ENCODE results near the gene FHOD3.

FHOD3 gene

DNA sequence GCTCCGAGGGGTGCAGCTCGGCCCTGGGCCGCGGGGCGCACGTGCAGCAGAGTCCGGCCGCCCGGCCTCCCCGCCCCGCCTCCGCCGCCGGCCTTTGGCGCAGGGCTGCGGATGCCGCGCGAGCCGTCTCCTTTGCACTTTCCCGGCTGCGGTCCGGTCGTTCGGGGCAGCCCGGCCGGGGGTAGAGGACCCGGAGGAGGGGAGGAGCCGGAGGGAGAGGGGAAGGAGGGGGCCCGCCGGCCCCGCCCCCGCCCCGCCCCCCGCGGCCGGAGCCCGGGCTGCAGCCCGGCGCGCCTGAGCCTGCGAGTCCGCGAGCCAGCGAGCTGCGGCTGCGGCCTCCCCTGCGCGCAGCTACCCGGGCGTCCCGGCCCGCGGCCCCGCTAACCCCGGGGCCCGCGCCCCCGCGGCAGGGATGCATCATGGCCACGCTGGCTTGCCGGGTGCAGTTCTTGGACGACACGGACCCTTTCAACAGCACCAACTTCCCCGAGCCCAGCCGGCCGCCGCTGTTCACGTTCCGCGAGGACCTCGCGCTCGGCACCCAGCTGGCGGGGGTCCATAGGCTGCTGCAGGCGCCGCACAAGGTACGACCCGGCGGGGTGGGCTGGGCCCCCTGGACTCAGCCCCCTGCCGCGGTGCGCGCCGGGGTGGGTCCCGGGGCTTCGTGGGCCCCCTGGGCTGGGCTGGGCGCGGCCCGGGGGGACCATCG, at the start of gene FHOD3:
TSS of gene FHOD3 (plus strand) at position 297 of the 709 bp plus-strand sequence. CDS start at position 420, 123 bp downstream.
- DNase-seq (ENCODE audit: low read depth in 2 of 2): no peak

DNA sequence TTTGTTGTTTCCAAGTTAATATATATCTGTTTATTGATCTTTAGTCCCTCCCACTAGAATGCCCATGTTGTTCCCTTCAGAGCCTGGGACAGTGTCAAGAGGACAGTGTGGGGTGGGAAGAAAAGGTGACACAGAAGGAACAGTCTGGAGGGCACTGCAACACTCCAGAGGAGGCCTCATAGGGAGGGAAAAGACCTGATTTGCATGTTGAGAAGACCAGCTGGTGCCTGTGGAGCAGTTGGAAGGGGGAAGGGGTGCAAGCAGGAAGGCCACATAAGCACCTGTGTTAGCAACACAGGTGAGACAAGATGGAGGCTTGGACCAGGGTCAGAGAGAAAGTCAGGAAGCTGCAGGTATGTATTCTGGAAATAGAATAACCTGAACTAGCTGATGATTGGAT, 48.1 kb upstream of the FHOD3 start:
- DNase-seq (ENCODE audit: low read depth in 2 of 2): no peak

DNA sequence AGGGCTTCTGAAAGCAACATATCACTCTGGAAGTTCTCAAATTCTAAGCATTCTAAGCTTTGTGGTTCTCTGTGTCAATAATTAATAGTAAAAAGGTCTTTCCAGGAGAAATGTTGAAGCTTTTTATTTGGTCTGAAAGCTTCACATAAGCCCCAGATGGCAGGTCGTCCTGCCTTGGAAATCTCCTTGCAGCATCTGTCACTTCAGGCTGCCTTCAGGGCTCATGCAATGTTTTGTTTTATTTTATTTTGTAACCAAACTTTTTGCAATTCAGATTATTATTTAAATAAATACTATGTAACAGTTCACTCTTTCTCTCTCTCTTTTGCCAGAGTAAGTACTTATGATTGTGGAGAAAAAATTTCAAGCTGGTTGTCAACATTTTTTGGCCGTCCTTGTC, 46.7 kb upstream of the FHOD3 start:
- no peak for DNase-seq (ENCODE audit: low read depth in 2 of 2)

DNA sequence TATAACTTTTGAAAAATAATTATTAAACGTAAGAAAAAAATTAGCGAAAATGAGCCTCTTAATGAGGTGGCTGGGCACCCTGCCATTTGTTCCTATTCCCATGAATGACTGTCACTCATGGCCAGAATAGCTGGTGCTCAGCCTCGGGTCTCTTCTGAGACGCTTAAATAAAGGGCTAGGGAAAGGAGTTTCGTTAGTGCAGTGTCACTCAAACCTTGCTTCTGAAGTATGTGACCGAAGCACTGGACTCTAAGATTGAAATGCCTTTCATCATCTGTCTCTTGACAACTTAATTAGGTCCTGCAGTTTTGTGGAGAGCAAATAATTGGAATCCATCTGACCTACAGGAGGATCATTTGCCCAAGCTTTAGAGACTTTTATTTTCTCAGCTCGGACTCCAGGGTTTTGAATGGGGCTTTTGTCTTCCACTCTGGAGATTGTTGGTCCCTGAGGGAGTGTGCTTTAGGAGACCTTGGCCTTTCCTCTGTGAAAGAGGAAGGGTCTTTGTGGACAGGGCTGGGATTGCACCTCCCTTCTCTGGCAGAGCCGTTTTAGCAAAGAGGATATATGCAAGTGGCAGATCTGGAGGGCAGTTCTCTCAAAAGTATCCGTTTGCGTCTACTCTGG, 42.3 kb upstream of the FHOD3 start:
- no peak for DNase-seq (ENCODE audit: low read depth in 2 of 2)

DNA sequence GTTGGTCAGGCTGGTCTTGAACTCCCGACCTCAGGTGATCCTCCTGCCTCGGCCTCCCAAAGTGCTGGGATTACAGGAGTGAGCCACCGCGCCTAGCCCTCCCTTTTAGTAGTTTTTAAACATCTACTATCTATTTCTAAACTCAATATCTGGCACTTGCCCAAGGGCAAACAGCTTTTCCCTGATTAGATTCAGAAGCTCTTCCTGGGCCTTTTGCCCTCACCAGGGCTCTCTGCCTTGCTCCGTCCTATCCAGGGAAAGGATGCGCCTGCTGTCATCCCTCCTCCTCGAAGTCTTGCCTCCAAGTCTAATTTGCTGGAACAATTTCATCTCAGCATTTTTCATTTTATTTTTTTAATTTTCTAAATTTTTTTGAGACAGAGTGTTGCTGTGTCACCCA, 41.4 kb upstream of the FHOD3 start:
- DNase-seq (ENCODE audit: low read depth in 2 of 2): no peak

DNA sequence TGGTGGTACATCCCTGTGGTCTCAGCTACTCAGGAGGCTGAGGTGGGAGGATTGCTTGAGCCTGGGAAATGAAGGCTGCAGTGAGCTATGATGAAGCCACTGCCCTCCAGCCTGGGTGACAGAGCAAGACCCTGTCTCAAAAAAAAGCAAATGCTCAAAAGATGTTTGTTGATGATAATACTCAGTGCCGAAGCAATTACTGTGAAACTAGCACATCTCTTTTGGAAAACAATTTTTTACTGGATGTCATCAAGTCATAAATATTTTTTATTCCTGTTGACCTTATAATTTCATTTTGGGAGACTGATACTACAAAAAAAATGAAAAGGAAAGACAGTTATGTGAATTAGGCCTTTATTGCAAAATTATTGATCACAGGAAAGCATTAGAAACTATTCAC, 34.5 kb upstream of the FHOD3 start:
- DNase-seq (ENCODE audit: low read depth in 2 of 2): no peak

DNA sequence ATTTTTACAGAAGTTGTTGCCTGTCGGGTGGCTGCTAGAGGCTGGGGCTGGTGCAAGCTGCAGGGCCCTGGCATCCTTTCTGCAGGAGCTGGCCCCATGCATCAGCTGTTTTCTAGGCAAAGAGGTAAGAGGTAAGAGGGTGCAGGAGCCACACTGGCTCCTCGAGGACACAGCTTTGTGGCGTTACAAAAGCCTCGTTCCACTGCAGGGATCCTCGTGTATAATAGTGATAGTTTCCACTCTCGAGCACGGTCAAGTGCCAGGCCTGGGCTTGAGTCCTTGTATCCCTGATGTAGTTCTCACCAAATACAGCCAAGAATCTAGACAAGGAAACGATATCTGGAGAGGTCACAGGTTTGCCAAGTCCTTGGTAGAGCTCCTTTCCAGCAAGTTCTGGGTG, 33.2 kb upstream of the FHOD3 start:
- no peak for DNase-seq (ENCODE audit: low read depth in 2 of 2)

DNA sequence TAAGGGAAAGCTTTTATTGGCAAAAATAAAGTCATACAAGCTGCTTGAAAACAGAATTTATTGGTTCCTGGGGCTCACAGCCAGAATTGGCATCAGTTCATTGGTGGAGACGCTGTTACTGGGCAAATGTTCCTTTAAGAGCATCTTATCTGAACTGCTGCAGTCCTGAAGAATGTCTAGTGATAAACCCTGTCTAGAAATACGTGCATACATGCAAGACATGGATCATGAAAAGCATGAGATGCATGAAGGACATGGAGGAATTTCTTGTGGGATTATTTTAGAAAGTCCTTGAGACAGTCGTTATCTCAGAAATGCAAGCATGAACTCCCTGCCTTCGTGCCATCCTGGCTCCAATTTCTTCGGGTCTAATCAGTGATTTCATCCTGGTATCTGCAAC, 32.5 kb upstream of the FHOD3 start:
- DNase-seq (ENCODE audit: low read depth in 2 of 2): no peak

DNA sequence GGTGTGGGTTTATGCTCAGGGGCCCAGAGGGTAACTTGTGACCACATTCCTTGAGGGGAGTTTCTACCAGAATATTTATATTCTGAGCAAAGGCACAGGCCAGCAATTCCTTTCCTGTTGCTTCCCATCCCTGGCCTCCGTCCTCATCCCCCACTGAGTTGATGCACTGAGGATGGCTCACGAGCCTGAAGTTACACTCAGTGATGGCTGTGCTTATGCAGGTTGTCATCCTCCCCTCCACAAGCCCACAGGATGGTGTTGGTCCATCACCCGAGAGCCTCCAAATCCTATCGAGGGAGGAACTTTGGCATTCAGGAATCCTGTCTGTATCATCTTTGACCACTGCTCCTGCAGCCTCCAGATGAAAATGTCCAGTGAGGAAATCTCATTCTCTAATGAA, 28.4 kb upstream of the FHOD3 start:
- no peak for DNase-seq (ENCODE audit: low read depth in 2 of 2)

DNA sequence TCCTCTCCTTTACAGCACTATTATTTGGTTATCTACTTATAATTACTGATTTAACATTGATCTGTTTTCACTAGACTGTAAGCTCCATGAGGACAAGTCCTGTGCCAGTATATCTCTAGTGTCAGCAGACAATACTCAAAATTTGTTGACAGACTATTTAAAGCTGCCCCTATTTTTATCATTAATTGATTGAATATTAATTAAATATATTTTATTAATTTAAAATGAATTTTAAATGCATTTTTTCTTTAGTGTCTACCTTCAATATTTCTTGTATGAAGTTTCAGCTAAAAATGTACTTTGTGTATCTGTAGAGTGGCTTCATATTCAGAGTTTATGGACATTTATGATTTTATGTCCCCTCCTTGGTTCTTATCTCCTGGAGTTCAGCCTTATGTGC, 26.4 kb upstream of the FHOD3 start:
- DNase-seq (ENCODE audit: low read depth in 2 of 2): no peak

DNA sequence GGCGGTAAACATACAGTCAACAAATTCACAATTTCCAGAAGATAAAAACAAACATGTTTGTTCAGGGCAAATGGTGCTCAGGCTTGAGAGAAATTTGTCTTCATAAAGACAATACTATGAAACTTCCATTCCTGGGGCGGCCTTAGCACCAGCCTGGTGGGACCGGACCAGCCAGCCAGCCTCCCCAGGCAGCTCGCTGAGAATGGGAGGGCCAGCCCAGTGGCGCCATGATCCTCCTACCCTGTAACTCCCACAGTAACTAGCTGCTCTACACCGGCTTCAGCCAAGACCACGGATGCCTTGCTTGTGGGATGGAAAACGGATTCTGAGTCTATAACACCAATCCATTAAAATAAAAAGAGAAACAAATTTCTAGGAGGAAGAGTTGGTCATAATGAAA, 24.2 kb upstream of the FHOD3 start:
- DNase-seq (ENCODE audit: low read depth in 2 of 2): no peak

DNA sequence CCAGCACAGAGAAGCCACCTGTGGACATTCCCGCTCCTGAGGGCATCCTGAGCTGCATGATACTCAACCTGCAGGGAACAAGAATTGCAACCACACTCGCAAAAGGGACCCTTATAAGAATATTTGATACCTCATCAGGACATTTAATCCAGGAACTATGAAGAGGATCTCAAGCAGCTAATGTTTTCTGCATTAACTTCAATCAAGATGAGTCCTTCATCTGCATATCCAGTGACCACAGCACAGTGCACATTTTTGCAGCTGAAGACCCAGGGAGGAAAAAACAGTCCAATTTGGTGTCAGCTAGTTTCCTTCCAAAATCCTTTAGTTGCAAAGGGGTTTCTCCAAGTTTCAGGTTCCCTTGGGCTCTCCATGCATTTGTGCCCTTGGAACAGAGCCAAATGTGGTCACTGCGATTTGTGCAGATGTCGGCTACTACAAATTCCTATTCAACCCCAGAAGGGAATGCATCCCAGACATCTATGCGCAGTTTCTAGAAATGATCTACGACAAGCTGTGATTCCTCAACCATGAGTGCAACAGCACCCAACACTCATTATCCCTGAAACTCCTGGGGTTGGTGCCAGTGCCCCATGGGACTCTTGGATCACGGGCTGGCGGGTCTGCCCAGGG, 23.3 kb upstream of the FHOD3 start:
- DNase-seq (ENCODE audit: low read depth in 2 of 2): no peak

DNA sequence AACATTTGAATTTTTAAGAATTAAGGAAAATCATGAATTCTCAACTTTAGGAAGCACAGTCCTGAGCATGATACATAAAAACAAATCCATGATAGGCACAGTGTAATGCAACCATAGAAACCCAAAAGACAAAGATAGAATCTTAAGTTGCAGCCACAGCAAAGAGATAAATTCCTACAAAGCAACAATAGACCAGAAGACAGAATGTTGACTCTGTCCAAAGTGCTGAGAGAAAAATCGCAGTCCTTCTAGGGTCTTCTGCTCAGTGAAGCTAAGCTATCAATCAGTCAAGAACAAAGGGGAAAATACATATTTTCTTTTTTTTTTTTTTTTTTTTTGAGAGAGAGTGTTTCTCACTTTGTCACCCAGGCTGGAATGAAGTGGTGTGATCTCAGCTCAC, 22.0 kb upstream of the FHOD3 start:
- DNase-seq (ENCODE audit: low read depth in 2 of 2): no peak

DNA sequence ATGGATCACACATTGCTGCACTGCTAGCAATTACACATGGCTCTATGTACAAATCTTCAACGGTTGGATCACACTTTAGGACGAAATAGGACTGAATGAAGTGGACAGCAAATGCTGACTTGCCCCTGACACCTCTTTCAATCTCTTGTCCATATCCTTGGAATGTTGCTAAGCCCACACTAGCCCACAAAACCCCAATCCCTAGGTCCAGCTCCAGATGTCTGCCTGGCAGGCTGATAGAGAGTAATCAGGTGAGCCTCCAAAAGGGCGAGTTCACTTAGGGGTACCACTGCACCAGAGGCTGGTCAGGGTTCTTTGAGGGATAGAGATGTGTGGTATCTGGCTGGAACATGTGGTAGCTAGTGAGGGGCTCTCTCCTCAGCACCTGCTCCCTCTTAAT, 18.5 kb upstream of the FHOD3 start:
- no peak for DNase-seq (ENCODE audit: low read depth in 2 of 2)

DNA sequence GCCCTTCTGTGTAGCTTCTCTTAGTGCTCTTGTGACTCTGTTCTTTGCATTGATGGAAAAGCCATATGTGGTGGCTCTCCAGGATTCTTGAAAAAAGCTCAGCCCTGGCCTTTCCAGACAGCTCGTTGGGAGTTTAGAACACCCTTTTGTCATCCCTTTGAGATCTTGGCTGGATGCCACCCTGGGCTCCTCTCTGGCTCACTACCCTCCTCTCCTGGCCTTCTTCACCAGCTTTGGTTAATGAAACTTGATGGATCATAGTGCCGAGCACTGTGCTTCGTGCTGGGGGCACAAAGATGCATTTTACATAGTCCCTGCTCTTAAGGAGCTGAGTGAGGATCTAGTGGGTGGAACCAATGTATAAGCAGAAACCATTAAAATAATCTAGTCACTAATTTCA, 15.6 kb upstream of the FHOD3 start:
- DNase-seq (ENCODE audit: low read depth in 2 of 2): no peak

DNA sequence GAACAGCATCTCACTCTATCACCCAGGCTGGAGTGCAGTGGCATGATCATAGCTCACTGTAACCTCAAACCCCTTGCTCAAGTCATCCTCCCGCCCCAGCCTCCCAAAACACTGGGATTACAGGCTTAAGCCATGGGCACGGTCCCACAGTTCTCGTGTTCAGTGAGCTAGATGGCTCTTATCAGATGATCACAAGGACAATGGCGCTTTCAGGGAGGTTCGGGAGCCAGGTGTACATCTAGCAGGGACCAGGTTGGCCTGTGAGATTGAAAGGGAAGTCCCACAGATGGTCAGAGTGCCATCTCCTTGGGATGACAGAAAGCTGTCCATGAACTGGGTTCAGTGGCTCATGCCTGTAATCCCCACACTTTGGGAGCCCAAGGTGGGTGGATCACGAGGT, 14.1 kb upstream of the FHOD3 start:
- no peak for DNase-seq (ENCODE audit: low read depth in 2 of 2)

DNA sequence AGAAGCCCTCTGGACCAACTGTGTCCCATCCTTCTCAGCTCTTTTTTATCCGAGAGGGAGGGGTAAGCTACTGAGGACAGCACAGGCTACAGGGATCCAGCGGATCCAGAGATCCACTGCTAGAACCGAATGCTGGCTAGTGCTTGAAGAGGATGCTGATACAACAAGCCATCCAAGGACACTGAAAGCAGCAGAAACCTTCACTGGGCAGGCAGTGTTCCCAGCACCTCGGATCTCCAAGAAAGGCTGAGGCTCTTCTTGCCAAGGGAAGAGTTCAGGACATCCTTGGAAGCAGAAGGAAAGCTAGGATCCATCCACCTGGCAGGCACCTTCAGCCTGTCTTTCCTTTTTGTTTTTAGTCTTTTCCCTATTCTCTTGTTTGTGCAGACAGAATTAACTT, 13.2 kb upstream of the FHOD3 start:
- no peak for DNase-seq (ENCODE audit: low read depth in 2 of 2)

DNA sequence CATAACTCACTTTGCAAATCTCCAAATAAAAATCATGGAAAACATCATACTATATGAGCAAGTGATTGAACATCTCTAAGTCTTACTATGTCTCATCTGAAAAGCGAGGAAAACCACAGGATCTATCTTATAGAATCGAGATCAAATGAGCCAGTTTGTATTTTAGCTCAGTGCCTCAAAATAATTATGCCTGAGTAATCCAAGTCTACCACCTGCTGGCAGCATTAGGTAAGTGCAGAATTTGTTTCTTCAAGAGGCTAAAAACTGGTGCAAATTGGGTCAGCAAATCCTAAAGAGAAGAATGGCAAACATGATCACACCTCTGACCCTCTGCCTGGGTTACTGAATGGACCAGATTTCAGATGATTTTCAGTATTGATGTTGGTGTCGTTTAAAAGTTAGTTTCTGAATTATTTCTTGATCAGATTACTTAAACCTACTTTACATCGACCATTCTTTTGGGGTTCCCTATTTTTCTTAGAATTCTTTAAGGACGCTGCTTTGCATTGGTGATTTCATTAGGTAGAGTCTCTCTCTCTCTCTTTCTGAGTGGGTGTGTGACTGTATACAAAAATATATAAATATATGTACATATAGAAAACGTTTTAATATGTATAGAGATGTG, 12.7 kb upstream of the FHOD3 start:
- DNase-seq (ENCODE audit: low read depth in 2 of 2): peak in 1 of 2 donors; percentile 11

DNA sequence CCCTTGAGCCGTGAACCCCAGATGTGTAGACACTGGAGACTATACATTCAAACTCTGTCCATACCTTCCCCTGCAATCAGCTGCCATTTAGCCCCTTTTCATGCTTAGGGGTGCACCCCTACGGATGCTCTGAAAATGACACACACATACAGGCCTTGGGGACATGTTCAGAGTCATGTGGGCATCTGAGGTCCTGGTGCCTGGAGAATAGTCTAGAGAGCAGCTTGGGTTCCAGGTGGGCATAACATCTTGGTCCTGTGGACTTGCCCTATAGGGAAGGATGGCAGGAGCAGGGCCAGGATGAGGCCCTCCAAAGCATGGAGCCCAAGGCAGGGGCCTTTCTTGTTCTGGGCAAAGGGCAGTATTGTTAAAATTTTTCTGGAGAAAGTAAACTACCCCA, 9.9 kb upstream of the FHOD3 start:
- no peak for DNase-seq (ENCODE audit: low read depth in 2 of 2)

DNA sequence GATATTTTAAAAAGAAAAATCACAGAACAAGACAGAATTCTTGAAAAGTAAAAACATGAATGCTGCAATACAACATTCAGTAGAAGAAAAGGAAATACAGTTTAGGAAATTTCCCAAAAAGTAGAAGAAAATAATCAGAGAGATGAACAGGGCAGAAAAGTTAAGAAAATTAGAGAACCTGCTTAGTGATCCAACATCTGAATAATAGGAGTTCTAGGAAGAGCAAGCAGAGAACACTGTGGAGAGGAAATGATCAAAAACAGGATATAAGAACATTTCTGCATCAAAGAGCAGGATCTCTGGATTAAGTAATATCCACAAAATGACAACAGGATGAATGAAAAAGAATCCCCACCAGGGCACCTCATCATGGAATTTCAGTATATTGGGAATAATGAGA, 8.8 kb upstream of the FHOD3 start:
- DNase-seq (ENCODE audit: low read depth in 2 of 2): no peak

DNA sequence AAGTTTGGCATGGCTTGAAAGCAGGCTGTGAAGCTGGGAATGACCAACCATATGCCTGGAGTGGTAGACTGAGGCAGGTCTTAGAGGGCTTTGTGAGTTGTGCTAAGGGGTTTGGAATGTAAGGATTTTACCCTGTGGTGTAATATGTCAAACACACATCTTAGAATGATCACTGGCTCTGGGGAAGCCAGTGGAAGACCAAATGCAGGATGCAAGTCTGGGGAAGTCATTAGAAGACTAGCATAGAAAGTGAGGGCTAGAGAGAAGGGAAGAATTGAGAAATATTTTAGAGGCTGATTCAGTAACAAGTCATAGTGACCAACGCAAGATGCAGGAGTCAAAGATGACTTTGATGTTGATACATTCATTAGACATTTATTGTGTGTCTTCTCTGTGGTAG, 3.5 kb upstream of the FHOD3 start:
- no peak for DNase-seq (ENCODE audit: low read depth in 2 of 2)

DNA sequence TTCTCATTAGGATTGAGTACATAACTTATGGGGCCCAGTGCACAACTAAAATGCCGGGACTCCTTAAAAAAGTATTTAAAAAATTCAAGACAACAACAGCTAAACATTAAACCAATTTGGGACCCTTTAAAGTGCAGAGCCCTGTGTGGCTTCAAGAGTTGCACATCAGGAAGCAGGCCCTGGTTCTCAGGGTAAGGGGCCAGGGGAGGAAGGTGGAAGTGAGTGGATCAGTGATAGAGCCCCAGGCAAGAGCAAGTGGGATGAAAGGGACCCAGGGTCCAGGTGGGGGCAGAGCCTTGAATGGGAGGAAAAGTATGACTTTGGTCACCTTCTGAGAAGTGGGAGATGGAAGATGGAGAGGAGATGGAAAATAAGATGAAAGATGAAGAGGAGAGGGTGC, 2.3 kb upstream of the FHOD3 start:
- DNase-seq (ENCODE audit: low read depth in 2 of 2): no peak

DNA sequence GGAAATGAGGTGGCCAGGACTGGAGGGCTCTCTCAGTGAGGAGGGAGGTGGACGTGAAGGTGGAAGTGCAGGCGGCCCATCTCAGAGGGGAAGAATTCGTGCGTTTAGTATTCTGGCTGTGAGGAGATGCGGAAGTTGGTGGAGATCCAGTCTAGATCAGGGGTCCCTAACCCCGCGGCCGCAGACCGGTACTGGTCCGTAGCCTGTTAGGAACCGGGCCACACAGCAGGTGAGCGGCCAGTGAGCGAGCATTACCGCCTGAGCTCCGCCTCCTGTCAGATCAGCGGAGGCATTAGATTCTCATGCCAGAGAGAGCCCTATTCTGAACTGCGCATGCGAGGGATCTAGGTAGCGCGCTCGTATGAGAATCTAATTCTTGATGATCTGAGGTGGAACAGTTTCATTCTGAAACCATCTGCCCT, 1.6 kb upstream of the FHOD3 start:
- DNase-seq (ENCODE audit: low read depth in 2 of 2): no peak

Data from stimulated activated CD4-positive, alpha-beta T cell treated with anti-CD3 and anti-CD28 coated beads, Interleukin-4, amount 100 ng/mL, for 48 hours (primary cell).